ENCODE measurements around the gene DENND2A. TPM values are rescaled to one million over a fixed set of nuclear protein-coding genes. Genes with fewer than 3 reads are reported as not detected.

The DENND2A gene
- polyA plus RNA-seq, 3 donors: not detected

DNA sequence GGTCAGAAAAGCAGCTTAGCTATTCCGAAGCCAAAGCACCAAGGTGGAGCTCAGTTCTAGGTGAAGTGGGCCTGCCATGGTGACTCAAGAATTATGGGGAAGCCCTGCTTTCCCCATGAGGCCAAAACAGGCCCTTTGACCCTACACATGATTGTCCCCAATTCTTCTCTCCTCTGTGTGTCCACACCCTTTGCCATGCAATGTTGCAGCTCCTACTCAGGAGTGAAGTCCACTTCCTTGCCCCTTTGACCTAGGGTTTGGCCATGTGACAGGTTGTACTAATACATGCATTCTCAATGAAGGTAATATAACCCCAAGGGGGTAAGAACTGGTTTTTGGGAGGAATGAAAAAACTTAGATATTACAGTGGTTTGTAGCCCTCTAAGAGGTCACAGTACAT lies 93.7 kb downstream of the DENND2A start:
- H3K27ac Mint-ChIP-seq: no peak overlapping the region

DNA sequence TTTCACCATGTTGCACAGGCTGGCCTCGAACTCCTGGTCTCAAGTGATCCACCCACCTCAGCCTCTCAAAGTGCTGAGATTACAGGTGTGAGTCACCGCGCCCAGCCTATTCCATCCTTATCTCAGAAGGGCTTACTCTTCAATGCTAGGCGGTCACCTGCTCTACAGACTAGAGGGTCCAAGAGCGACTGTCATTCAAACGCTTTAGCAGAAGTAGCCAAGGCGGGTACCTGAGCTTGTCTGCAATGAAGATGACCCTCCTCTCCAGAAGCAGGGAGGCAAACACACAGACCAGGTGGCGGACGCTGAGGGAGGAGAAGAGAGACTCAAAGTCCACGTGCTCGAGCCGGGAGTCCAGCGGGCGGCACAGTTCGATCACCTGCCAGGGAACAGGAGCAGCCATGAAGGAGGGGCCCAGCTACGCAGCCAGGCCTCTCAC lies 96.2 kb downstream of the DENND2A start:
- TF ChIP-seq, protein P1, sequence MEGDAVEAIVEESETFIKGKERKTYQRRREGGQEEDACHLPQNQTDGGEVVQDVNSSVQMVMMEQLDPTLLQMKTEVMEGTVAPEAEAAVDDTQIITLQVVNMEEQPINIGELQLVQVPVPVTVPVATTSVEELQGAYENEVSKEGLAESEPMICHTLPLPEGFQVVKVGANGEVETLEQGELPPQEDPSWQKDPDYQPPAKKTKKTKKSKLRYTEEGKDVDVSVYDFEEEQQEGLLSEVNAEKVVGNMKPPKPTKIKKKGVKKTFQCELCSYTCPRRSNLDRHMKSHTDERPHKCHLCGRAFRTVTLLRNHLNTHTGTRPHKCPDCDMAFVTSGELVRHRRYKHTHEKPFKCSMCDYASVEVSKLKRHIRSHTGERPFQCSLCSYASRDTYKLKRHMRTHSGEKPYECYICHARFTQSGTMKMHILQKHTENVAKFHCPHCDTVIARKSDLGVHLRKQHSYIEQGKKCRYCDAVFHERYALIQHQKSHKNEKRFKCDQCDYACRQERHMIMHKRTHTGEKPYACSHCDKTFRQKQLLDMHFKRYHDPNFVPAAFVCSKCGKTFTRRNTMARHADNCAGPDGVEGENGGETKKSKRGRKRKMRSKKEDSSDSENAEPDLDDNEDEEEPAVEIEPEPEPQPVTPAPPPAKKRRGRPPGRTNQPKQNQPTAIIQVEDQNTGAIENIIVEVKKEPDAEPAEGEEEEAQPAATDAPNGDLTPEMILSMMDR (IDR thresholded peaks at IDR 0.05): no peak
- Histone ChIP-seq H3K36me3 (replicated peaks in 1 of 2; ENCODE audit: control insufficient read depth in 1 of 2, insufficient read depth in 2 of 2, low read length in 2 of 2) (no peaks in the 10 kb centered on the region), H3K79me2 (ENCODE audit: insufficient read depth, low read length) (no peaks in the 10 kb centered on the region), H3K27ac (ENCODE audit: low read depth in 1 of 2, low read length in 2 of 2) (no peak overlapping the region), H3K4me2 (replicated peaks; ENCODE audit: extremely low read depth, low read length, poor library complexity, severe bottlenecking) (no peak overlapping the region), H2AFZ (ENCODE audit: insufficient read depth, low read depth, low read length, poor library complexity, severe bottlenecking) (no peak overlapping the region), H4K20me1 (ENCODE audit: insufficient read depth, low read length) (no peaks in the 10 kb centered on the region), H3K4me1 (ENCODE audit: control insufficient read depth in 1 of 2, insufficient read depth in 2 of 2, low read length in 2 of 2) (no peaks in the 10 kb centered on the region), H3K27me3 (ENCODE audit: control insufficient read depth in 2 of 2, insufficient read depth in 2 of 2, low read length in 2 of 2) (no peaks in the 10 kb centered on the region), H3K9me3 (replicated peaks in 1 of 2; ENCODE audit: control insufficient read depth in 1 of 2, insufficient read depth in 1 of 2, low read length in 2 of 2) (no peaks in the 10 kb centered on the region), H3K9ac (ENCODE audit: insufficient read depth, low read length, poor library complexity, severe bottlenecking) (no peak overlapping the region), H3K4me3 (replicated peaks in 1 of 3; ENCODE audit: low read depth in 2 of 3, low read length in 3 of 3) (no peak overlapping the region)
- peaks cover 7 to 20% (median 12%) of the 10 kb centered on the region in 3 donors for H3K27me3 Mint-ChIP-seq (ENCODE audit: low read depth in 3 of 3)
- H3K4me1 Mint-ChIP-seq: peaks cover 5% of the 10 kb centered on the region
- peaks cover 0 to 2% (median 0%) of the 10 kb centered on the region in 7 donors for H3K9me3 Mint-ChIP-seq
- H3K4me3 Mint-ChIP-seq: no peak overlapping the region
- H3K36me3 Mint-ChIP-seq: no peaks in the 10 kb centered on the region
- intact Hi-C loops (cut with micrococcal nuclease): no loop called here
- DNase-seq: no peak
- H3K27ac Mint-ChIP-seq: no peak overlapping the region
- 98% methylated on average over 15 of the region's 16 CpGs for WGBS (ENCODE audit: insufficient coverage)

More for the DNA sequence above, 93.7 kb downstream of the DENND2A start:
- H3K27me3 Mint-ChIP-seq (ENCODE audit: low read depth in 3 of 3): peaks cover 2 to 8% (median 8%) of the 10 kb centered on the region in 3 donors
- H3K79me2 ChIP-seq (ENCODE audit: insufficient read depth, low read length): no peaks in the 10 kb centered on the region
- 100% methylated on average over 1 of the region's 1 CpG for WGBS (ENCODE audit: insufficient coverage)
- no peaks in the 10 kb centered on the region for H3K36me3 ChIP-seq (replicated peaks in 1 of 2; ENCODE audit: control insufficient read depth in 1 of 2, insufficient read depth in 2 of 2, low read length in 2 of 2)
- TF ChIP-seq, protein P1 (IDR thresholded peaks at IDR 0.05): no peak
- H4K20me1 ChIP-seq (ENCODE audit: insufficient read depth, low read length): no peaks in the 10 kb centered on the region
- no peak overlapping the region for H3K4me3 ChIP-seq (replicated peaks in 1 of 3; ENCODE audit: low read depth in 2 of 3, low read length in 3 of 3)
- no peaks in the 10 kb centered on the region for H3K27me3 ChIP-seq (ENCODE audit: control insufficient read depth in 2 of 2, insufficient read depth in 2 of 2, low read length in 2 of 2)
- no peaks in the 10 kb centered on the region for H3K36me3 Mint-ChIP-seq
- intact Hi-C loops (cut with micrococcal nuclease): no loop called here
- H3K4me1 ChIP-seq (ENCODE audit: control insufficient read depth in 1 of 2, insufficient read depth in 2 of 2, low read length in 2 of 2): no peaks in the 10 kb centered on the region
- no peaks in the 10 kb centered on the region for H3K9me3 ChIP-seq (replicated peaks in 1 of 2; ENCODE audit: control insufficient read depth in 1 of 2, insufficient read depth in 1 of 2, low read length in 2 of 2)
- DNase-seq: no peak
- no peak overlapping the region for H2AFZ ChIP-seq (ENCODE audit: insufficient read depth, low read depth, low read length, poor library complexity, severe bottlenecking)
- H3K4me1 Mint-ChIP-seq: peaks cover under 1% of the 10 kb centered on the region
- no peak overlapping the region for H3K9ac ChIP-seq (ENCODE audit: insufficient read depth, low read length, poor library complexity, severe bottlenecking)
- H3K9me3 Mint-ChIP-seq: peaks cover 0 to 1% (median 0%) of the 10 kb centered on the region in 7 donors
- H3K4me2 ChIP-seq (replicated peaks; ENCODE audit: extremely low read depth, low read length, poor library complexity, severe bottlenecking): no peak overlapping the region
- H3K27ac ChIP-seq (ENCODE audit: low read depth in 1 of 2, low read length in 2 of 2): no peak overlapping the region
- H3K4me3 Mint-ChIP-seq: no peak overlapping the region

All from CD14-positive monocyte (primary cell).